Endothelial cell of umbilical vein (primary cell): ENCODE results near the gene AGK. TPM values are rescaled to one million over a fixed set of nuclear protein-coding genes. Genes with fewer than 3 reads are reported as not detected.

ENCODE experiments used
- BruUV-seq: library from RNA; stranded (reverse); fragments of 400-500 nt; replicated peaks from 2 replicates; lab custom pipeline; 2021; lab: Mats Ljungman, UMichigan
- CTCF ChIA-PET: fragments of 300-600, 350-600 bp; sonication (Branson Sonifier 250); formaldehyde crosslinking; loops from one replicate; lab custom pipeline; 2021; ENCODE audit warnings: antibody characterized with exemption, inconsistent platforms; lab: Charles Lee
- POLR2A ChIA-PET: fragments of 300-600, 350-600 bp; sonication (Branson Sonifier 250); formaldehyde crosslinking; loops from one replicate; lab custom pipeline; 2021; ENCODE audit warnings: antibody characterized with exemption, inconsistent platforms; lab: Charles Lee
- DNase-seq: peaks from one replicate; pipeline ENCODE4 v3.0.0-alpha.2; 2011; ENCODE audit warnings: low read depth, low spot score
- FAIRE-seq: peaks from 2 replicates; lab custom pipeline; 2011; peaks lifted over from hg19 to GRCh38; lab: Jason Lieb, UNC
- H2AFZ ChIP-seq: 2 replicates; pipeline ENCODE4 v1.6.0; 2012; ENCODE audit warnings: low read depth, low read length, control low read depth, inconsistent platforms
- H3K27ac ChIP-seq: 2 replicates; pipeline ENCODE4 v1.5.1; 2011; ENCODE audit warnings: low read depth, mild to moderate bottlenecking, control low read depth, low read length, moderate library complexity; ENCODE audit not compliant: insufficient read depth
- H3K27me3 ChIP-seq, 2 experiments: 2 replicates each; pipeline versions ENCODE4 v1.6.0 to v1.6.1; 2011; ENCODE audit warnings: low read length in 2 of 2, mixed read lengths in 1 of 2; ENCODE audit not compliant: control insufficient read depth in 2 of 2, insufficient read depth in 2 of 2
- H3K36me3 ChIP-seq, 2 experiments: 2 replicates in 1 of 2; 3 replicates in 1 of 2; pipeline ENCODE4 v1.5.1; 2011; ENCODE audit warnings: low read length in 2 of 2, mild to moderate bottlenecking in 1 of 2, moderate library complexity in 1 of 2; ENCODE audit not compliant: control insufficient read depth in 2 of 2, insufficient read depth in 2 of 2; ENCODE audit errors: extremely low read depth in 1 of 2
- H3K4me1 ChIP-seq: 3 replicates; pipeline ENCODE4 v1.5.1; 2011; ENCODE audit warnings: mild to moderate bottlenecking, low read length; ENCODE audit not compliant: control insufficient read depth, insufficient read depth; ENCODE audit errors: extremely low read depth
- H3K4me2 ChIP-seq: 2 replicates; pipeline ENCODE4 v1.6.1; 2011; ENCODE audit warnings: low read length, control low read depth, mixed read lengths; ENCODE audit not compliant: insufficient read depth
- H3K4me3 ChIP-seq, 3 experiments: fragments of 200-600 bp in 1 of 3; sonication (generic), shearing (Covaris generic) in 1 of 3; replicated peaks in 1 of 3; 2 replicates each; pipeline ENCODE4 v1.5.1; 2011 to 2016; ENCODE audit warnings: control low read depth in 3 of 3, low read length in 3 of 3, mild to moderate bottlenecking in 2 of 3, inconsistent platforms in 1 of 3, low read depth in 1 of 3, moderate library complexity in 1 of 3; ENCODE audit not compliant: insufficient read depth in 1 of 3
- H3K79me2 ChIP-seq: 2 replicates; pipeline ENCODE4 v1.6.0; 2012; ENCODE audit warnings: low read length, inconsistent platforms; ENCODE audit not compliant: control insufficient read depth, insufficient read depth
- H3K9ac ChIP-seq: replicated peaks from 2 replicates; pipeline ENCODE3; 2011; ENCODE audit warnings: low read length, control low read depth; ENCODE audit not compliant: insufficient read depth; ENCODE audit errors: extremely low read depth
- H3K9me1 ChIP-seq: replicated peaks from 3 replicates; pipeline ENCODE4 v1.6.0; 2011; ENCODE audit warnings: mild to moderate bottlenecking, low read length; ENCODE audit not compliant: control insufficient read depth, insufficient read depth; ENCODE audit errors: extremely low read depth
- H3K9me3 ChIP-seq: replicated peaks from 2 replicates; pipeline ENCODE4 v1.5.1; 2012; ENCODE audit warnings: low read length, inconsistent platforms; ENCODE audit not compliant: control insufficient read depth, insufficient read depth
- H4K20me1 ChIP-seq: replicated peaks from 2 replicates; pipeline ENCODE3; 2011; ENCODE audit warnings: mild to moderate bottlenecking, low read length; ENCODE audit not compliant: control insufficient read depth, insufficient read depth; ENCODE audit errors: extremely low read depth
- EZH2 ChIP-seq: IDR thresholded peaks from 2 replicates; pipeline ENCODE4 v1.6.1; 2012; ENCODE audit warnings: borderline replicate concordance, low read depth, mild to moderate bottlenecking, moderate library complexity, low read length, inconsistent platforms; ENCODE audit not compliant: severe bottlenecking
- FOS ChIP-seq: IDR thresholded peaks from 2 replicates; pipeline ENCODE4 v1.6.1; 2011; ENCODE audit warnings: mild to moderate bottlenecking, low read length, moderate library complexity, borderline replicate concordance; ENCODE audit not compliant: insufficient read depth
- GATA2 ChIP-seq: IDR thresholded peaks from 2 replicates; pipeline ENCODE4 v1.7.0; 2011; ENCODE audit warnings: low read depth, mild to moderate bottlenecking, moderate library complexity, mixed read lengths, low read length; ENCODE audit not compliant: insufficient read length, insufficient read depth
- JUN ChIP-seq: IDR thresholded peaks from 2 replicates; pipeline ENCODE4 v1.6.1; 2011; ENCODE audit warnings: borderline replicate concordance, low read depth; ENCODE audit not compliant: insufficient read length, insufficient read depth
- MAX ChIP-seq: IDR thresholded peaks from 2 replicates; pipeline ENCODE4 v1.6.1; 2011; ENCODE audit not compliant: insufficient read depth, insufficient read length
- MYC ChIP-seq: IDR thresholded peaks from one replicate; pipeline ENCODE4 v1.6.1; 2011; ENCODE audit warnings: mild to moderate bottlenecking, low read depth, low read length
- POLR2A ChIP-seq: IDR thresholded peaks from 2 replicates; pipeline ENCODE4 v1.6.1; 2012; ENCODE audit warnings: low read depth, mild to moderate bottlenecking, control low read depth, low read length
- POLR2AphosphoS5 ChIP-seq: IDR thresholded peaks from 2 replicates; pipeline ENCODE4 v1.6.1; 2012; ENCODE audit warnings: low read depth, mild to moderate bottlenecking, control low read depth, low read length, moderate library complexity; ENCODE audit not compliant: insufficient read depth
- dilution Hi-C: fragments of 300-500 bp; cut with MboI; formaldehyde crosslinking; loops from one replicate; pipeline ENCODE4 v1.15.0; 2019; ENCODE audit warnings: low sequenced_read_pairs; ENCODE audit not compliant: extremely low pct_ligation_motif_present
- intact Hi-C: fragments of 100-400 bp; cut with micrococcal nuclease; formaldehyde crosslinking; loops from one replicate; pipeline ENCODE4 v1.10.0; 2022
- polyA plus RNA-seq, 4 experiments: library from polyadenylated mRNA; depleted of rRNA in 3 of 4; stranded (reverse) in 3 of 4; unstranded in 1 of 4; fragments of >200 nt; gene quantifications; 2 replicates each; pipeline versions ENCODE4 v1.2.1 to v1.2.3, GENCODE V29; 2011 to 2012; ENCODE audit warnings: missing spikeins in 1 of 4
- total RNA-seq: library from RNA; stranded (reverse); gene quantifications from 2 replicates; pipeline ENCODE4 v1.2.3, GENCODE V29; 2021
- TF ChIP-seq, protein P1 (sequence below), 2 donors: IDR thresholded peaks; 1 replicate in 1 of 2; 2 replicates in 1 of 2; pipeline ENCODE4 v1.5.1; 2011; ENCODE audit warnings: low read length in 2 of 2, mild to moderate bottlenecking in 2 of 2, moderate library complexity in 2 of 2, control low read depth in 1 of 2, inconsistent platforms in 1 of 2, low read depth in 1 of 2; ENCODE audit not compliant: insufficient read depth in 1 of 2; ENCODE audit errors: extremely low read depth in 1 of 2

The AGK gene
- total and polyA plus RNA-seq, 2 donors (not counting 3 experiments of a cell fraction or from before 2014, with no cell fraction given): 23.6 to 34.3 TPM

- TF ChIP-seq JUN: no peak
- TF ChIP-seq, protein P1, sequence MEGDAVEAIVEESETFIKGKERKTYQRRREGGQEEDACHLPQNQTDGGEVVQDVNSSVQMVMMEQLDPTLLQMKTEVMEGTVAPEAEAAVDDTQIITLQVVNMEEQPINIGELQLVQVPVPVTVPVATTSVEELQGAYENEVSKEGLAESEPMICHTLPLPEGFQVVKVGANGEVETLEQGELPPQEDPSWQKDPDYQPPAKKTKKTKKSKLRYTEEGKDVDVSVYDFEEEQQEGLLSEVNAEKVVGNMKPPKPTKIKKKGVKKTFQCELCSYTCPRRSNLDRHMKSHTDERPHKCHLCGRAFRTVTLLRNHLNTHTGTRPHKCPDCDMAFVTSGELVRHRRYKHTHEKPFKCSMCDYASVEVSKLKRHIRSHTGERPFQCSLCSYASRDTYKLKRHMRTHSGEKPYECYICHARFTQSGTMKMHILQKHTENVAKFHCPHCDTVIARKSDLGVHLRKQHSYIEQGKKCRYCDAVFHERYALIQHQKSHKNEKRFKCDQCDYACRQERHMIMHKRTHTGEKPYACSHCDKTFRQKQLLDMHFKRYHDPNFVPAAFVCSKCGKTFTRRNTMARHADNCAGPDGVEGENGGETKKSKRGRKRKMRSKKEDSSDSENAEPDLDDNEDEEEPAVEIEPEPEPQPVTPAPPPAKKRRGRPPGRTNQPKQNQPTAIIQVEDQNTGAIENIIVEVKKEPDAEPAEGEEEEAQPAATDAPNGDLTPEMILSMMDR (IDR thresholded peaks at IDR 0.05; ENCODE audit: extremely low read depth in 1 of 2, insufficient read depth in 1 of 2, low read depth in 1 of 2, low read length in 2 of 2): no peak
- TF ChIP-seq GATA2: no peak
- no peak for TF ChIP-seq POLR2A
- TF ChIP-seq MYC: no peak
- TF ChIP-seq FOS: no peak
- no peak for TF ChIP-seq POLR2AphosphoS5
- no peak for TF ChIP-seq EZH2
- TF ChIP-seq MAX: no peak
- CTCF ChIA-PET: interaction anchor here (2.1 kb wide), 1 partner anchor 15 kb away, joined by 11 read pairs; no protein-coding TSS in a partner anchor
- POLR2A ChIA-PET: no interaction called here
- Histone ChIP-seq H3K27ac (no peak overlapping the region), H3K4me2 (no peak overlapping the region), H2AFZ (no peak overlapping the region), H3K27me3 (no peaks in the 10 kb centered on the region), H3K9me1 (no peaks in the 10 kb centered on the region), H3K36me3 (peaks cover 3 to 18% of the 10 kb centered on the region in 2 experiments), H3K9ac (no peak overlapping the region), H3K4me1 (peaks cover 13% of the 10 kb centered on the region), H3K9me3 (no peaks in the 10 kb centered on the region), H4K20me1 (no peaks in the 10 kb centered on the region), H3K4me3 (no peak overlapping the region), H3K79me2 (no peaks in the 10 kb centered on the region)
- intact Hi-C loops (no loop called here), dilution Hi-C loops (no loop called here)
- FAIRE-seq (no peak), DNase-seq (no peak)
- no TSS peak for BruUV-seq
Observed at GRCh38 chr7:141668853-141669252, 117.6 kb downstream of the AGK start.
